ENCODE measurements around the gene SPATA3. TPM values are rescaled to one million over a fixed set of nuclear protein-coding genes. Genes with fewer than 3 reads are reported as not detected.

The SPATA3 gene
- total and polyA plus RNA-seq, 2 of the 13 experiments (the other 11 are each of a cell fraction or from before 2014, with no cell fraction given), result not detected

- BruUV-seq (replicated peaks), result no TSS peak
- no peak overlapping the region for H3K9ac ChIP-seq (ENCODE audit: insufficient read depth, low read depth, low read length)
- intact Hi-C loops (cut with micrococcal nuclease; ENCODE audit: unreplicated experiment), result no loop called here
- H4K20me1 ChIP-seq (ENCODE audit: insufficient read depth, low read length), result no peaks in the 10 kb centered on the region
- no peak overlapping the region for H3K27ac ChIP-seq (ENCODE audit: extremely low read length, insufficient read depth, low read length)
- no peaks in the 10 kb centered on the region for H3K36me3 ChIP-seq (replicated peaks in 1 of 2; ENCODE audit: control insufficient read depth in 1 of 2, insufficient read depth in 2 of 2, low read length in 2 of 2)
- TF ChIP-seq ELK4 (CRISPR knock-in tag; IDR thresholded peaks at IDR 0.05; ENCODE audit: borderline replicate concordance), result no peak
- TF ChIP-seq ZNF691 (CRISPR knock-in tag; IDR thresholded peaks at IDR 0.05; ENCODE audit: borderline replicate concordance, low read depth), result no peak
- no peak for TF ChIP-seq ZNF724P (CRISPR knock-in tag; IDR thresholded peaks at IDR 0.05; ENCODE audit: borderline replicate concordance)
- TF ChIP-seq SIN3B (IDR thresholded peaks at IDR 0.05; ENCODE audit: low read length), result no peak
- TF ChIP-seq NFATC3 (CRISPR knock-in tag; IDR thresholded peaks at IDR 0.05), result no peak
- TF ChIP-seq BATF2 (CRISPR knock-in tag; IDR thresholded peaks at IDR 0.05), result no peak
- TF ChIP-seq ZMYM4 (CRISPR knock-in tag; IDR thresholded peaks at IDR 0.05), result no peak
- TF ChIP-seq ZSCAN5A (CRISPR knock-in tag; IDR thresholded peaks at IDR 0.05; ENCODE audit: borderline replicate concordance), result no peak
- TF ChIP-seq TMF1 (CRISPR knock-in tag; IDR thresholded peaks at IDR 0.05; ENCODE audit: low read depth), result no peak
- TF ChIP-seq YEATS4 (CRISPR knock-in tag; IDR thresholded peaks at IDR 0.05; ENCODE audit: borderline replicate concordance), result no peak
- H3K79me2 ChIP-seq (ENCODE audit: insufficient read depth, low read length), result no peaks in the 10 kb centered on the region
- no peak overlapping the region for H2AFZ ChIP-seq (ENCODE audit: low read length)
- no peaks in the 10 kb centered on the region for H3K9me3 ChIP-seq (ENCODE audit: low read length)
- ATAC-seq (no peak), FAIRE-seq (no peak), DNase-seq (ENCODE audit: low spot score) (no peak)
- no peak overlapping the region for H3K4me3 ChIP-seq (replicated peaks in 1 of 3; ENCODE audit: insufficient read depth in 1 of 3, low read depth in 2 of 3, low read length in 3 of 3)
- in situ Hi-C loops (cut with HindIII; ENCODE audit: extremely low pct_ligation_motif_present, low pct_unique_long_range_greater_than_20kb), result no loop called here
- ChIA-PET CTCF (ENCODE audit: low intra/inter-chr PET ratio, low total read pairs) (no interaction called here), POLR2A (no interaction called here)
- no peak overlapping the region for H3K4me2 ChIP-seq (ENCODE audit: low read depth, low read length)
- peaks cover under 1 to 4% of the 10 kb centered on the region in 2 experiments; a peak in 2 of 5 replicates for H3K27me3 ChIP-seq (ENCODE audit: control insufficient read depth in 1 of 2, insufficient read depth in 2 of 2, low read length in 2 of 2)
- 46% methylated on average over 8 of the region's 8 CpGs for WGBS (ENCODE audit: low lambda C conversion rate)
- H3K4me1 ChIP-seq (ENCODE audit: insufficient read depth, low read length), result peaks cover 22% of the 10 kb centered on the region
Measured at GRCh38 chr2:230981704-230982103, 14.2 kb upstream of the SPATA3 start.
